DMS153 treated with DMSO at 0.1 percent for 48 hours (cell line): Measurements from ENCODE around the gene ALKBH7.
"Not testable (repeated sequence)": the region's sequence is repeated elsewhere in the genome, so short reads cannot be mapped to it uniquely, and the experiment has no call there.

Experiments used
- DNase-seq: peaks from one replicate; lab custom pipeline; 2025; ENCODE audit not compliant: unreplicated experiment; lab: John Stamatoyannopoulos, UW

Gene ALKBH7

GRCh38 chr19:6372594-6373095 is at the start of gene ALKBH7:
Gene ALKBH7, plus strand, starts transcription at chr19:6372794. Its CDS starts 27 bp downstream, at chr19:6372821.
- peak; percentile 99 for DNase-seq

GRCh38 chr19:6324757-6325156 is 47.8 kb upstream of the ALKBH7 start:
- DNase-seq, result no peak

- no peak for DNase-seq
Observed at GRCh38 chr19:6325614-6326013, 47.0 kb upstream of the ALKBH7 start.

- no peak for DNase-seq
Observed at GRCh38 chr19:6326815-6327214, 45.8 kb upstream of the ALKBH7 start.

- no peak for DNase-seq
Observed at GRCh38 chr19:6333439-6333838, 39.2 kb upstream of the ALKBH7 start, which contains the start of gene ACER1. Gene ACER1, minus strand, starts transcription at chr19:6333612. Its CDS starts 61 bp downstream, at chr19:6333551.

- no peak for DNase-seq
Observed at GRCh38 chr19:6334490-6335285, 37.9 kb upstream of the ALKBH7 start.

GRCh38 chr19:6340493-6341201 is 31.9 kb upstream of the ALKBH7 start:
- DNase-seq, result no peak

- DNase-seq, result no peak
Observed at GRCh38 chr19:6343462-6343861, 29.1 kb upstream of the ALKBH7 start.

- not testable (repeated sequence) for DNase-seq
Observed at GRCh38 chr19:6349271-6349670, 23.3 kb upstream of the ALKBH7 start.

GRCh38 chr19:6350688-6351087 is 21.9 kb upstream of the ALKBH7 start:
- DNase-seq, result no peak

GRCh38 chr19:6352381-6353165 is 20.0 kb upstream of the ALKBH7 start:
- no peak for DNase-seq

- DNase-seq, result no peak
Observed at GRCh38 chr19:6354098-6354674, 18.4 kb upstream of the ALKBH7 start.

GRCh38 chr19:6355321-6356040 is 17.1 kb upstream of the ALKBH7 start:
- DNase-seq, result not testable (repeated sequence)

GRCh38 chr19:6357174-6357573 is 15.4 kb upstream of the ALKBH7 start:
- DNase-seq, result no peak

GRCh38 chr19:6358003-6358402 is 14.6 kb upstream of the ALKBH7 start:
- DNase-seq, result no peak

GRCh38 chr19:6359568-6360341 is 12.8 kb upstream of the ALKBH7 start:
- no peak for DNase-seq

GRCh38 chr19:6360445-6360844 is 12.1 kb upstream of the ALKBH7 start:
- not testable (repeated sequence) for DNase-seq

GRCh38 chr19:6360857-6361216 is 11.8 kb upstream of the ALKBH7 start:
- DNase-seq, result not testable (repeated sequence)

GRCh38 chr19:6362027-6362350 is 10.6 kb upstream of the ALKBH7 start:
- no peak for DNase-seq

- DNase-seq, result no peak
Observed at GRCh38 chr19:6362351-6362801, 10.2 kb upstream of the ALKBH7 start.
